HG03342 (cell line): ENCODE data around the gene CTAG1B.
"Not testable (repeated sequence)": the region's sequence is repeated elsewhere in the genome, so short reads cannot be mapped to it uniquely, and the experiment has no call there.

Source experiments
- ATAC-seq: cut with Tn5 transposase; IDR thresholded peaks from one replicate; pipeline ENCODE4 v1.9.1; 2021; ENCODE audit warnings: mild to moderate bottlenecking, moderate library complexity; ENCODE audit not compliant: unreplicated experiment

CTAG1B gene

DNA sequence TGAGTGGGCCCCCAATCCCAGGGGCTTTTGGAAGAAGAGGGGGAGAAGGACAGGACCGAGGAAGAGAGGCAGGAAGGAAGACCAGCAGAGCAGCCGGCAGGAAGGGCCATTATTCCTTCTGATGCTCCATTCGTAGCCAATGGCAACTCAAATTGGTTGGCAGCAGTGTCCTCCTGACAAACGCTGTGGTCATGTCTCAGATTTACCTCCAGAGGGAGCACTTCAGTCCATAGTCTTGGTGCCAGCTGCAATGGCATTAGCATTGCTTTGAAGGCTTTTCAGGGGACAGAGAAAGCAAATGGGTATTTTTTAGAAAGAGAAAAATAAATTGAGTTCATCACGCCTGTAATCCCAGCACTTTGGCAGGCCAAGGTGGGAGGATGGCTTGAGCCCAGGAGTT is 9.9 kb upstream of the CTAG1B start:
- ATAC-seq, result not testable (repeated sequence)

DNA sequence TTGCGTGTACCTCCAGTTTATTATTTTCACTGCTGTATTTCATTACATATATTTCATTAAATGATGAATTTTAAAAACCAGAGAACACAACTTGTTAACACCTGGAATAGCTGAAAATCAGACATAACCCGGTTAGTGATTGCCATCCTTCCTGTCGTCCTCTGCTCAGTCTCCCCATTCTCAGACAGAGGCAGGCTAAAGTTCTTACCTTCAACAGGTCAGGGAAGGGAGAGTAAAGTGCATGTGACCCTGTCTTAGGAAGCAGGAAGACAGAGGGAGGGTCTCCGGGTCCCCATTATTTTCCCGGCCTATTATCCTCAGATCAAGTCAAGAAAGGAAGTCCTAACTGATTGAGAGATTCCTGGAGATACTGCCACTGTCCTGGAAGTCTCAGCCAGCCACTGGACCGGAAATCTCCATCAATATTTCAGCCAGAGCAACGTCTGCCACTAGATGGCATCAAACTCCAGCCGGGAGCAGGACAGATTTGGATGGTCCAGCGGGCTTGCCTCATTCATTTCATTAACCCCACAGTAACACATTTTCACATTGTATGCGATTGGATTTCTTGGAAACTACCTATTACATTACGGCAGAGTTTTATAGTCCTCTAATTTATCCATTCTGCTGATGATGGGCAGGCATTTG is 1.8 kb upstream of the CTAG1B start:
- ATAC-seq, result not testable (repeated sequence)

DNA sequence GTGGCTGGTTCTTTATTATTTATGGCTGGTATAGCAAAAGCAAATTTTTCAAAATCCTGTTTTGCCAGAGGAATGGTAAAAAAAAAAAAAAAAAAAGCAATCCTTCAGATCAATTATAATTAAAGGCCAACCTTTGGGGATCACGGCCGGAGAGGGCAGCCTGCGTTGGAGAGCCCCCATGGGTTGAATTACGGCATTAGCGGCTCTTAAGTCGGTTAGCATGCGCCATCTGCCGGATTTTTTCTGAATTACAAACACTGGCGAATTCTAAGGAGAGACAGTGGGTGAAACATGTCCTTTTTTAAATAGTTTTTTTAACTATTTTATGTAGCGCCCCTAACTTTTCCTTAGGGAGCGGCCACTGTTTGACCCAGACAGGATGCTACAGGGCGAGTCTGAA is 5.5 kb downstream of the CTAG1B start:
- not testable (repeated sequence) for ATAC-seq

DNA sequence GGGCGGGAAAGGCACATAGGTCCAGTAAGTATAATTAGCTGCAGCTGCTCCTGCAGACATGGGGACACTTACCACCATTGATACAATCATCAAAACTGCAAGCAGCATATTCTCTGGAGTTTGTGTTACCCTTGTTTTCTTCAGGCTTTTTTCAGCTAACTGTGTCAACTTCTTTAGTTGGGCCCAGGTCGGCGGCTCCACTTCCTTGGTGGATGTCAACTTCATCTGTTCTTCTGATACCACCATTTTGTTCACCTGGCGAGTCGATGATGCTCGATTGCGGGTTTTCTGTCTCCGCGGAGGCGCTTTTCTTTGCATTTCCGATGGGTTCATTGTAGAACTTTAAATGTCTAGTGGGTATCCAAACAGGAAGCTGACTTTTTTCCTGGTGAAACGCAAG is 7.9 kb downstream of the CTAG1B start:
- ATAC-seq, result not testable (repeated sequence)

DNA sequence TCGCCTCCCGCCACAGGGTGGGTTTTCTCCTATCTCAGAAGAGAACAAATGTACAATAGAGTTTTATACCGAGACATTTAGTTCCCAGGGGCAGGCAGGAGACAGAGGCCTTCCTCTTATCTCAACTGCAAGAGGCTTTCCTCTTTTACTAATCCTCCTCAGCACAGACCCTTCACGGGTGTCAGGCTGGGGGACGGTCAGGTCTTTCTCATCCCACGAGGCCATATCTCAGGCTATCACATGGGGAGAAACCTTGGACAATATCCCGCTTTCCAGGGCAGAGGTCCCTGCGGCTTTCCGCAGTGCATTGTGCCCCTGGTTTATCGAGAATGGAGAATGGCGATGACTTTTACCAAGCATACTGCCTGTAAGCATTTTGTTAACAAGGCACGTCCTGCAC is 10.3 kb downstream of the CTAG1B start:
- ATAC-seq, result not testable (repeated sequence)

DNA sequence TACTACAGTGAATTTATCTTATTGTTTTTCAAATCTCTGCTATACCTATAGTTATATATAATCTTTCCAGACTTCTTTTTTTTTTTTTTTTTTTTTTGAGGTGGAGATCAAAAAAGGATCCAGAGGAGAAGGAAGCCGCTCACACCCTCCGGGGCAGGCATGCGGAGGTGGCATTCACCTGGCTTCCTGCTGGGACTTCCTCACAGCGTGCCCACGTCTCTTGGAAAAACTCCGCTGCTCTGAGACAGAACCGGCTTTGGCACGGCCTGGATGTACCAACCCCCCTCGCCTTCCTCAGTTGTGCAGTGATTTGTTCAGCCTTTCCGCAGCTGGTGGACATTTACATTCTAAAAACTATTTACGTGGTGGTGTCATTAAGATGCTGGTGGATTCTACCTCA is 11.1 kb downstream of the CTAG1B start:
- not testable (repeated sequence) for ATAC-seq

DNA sequence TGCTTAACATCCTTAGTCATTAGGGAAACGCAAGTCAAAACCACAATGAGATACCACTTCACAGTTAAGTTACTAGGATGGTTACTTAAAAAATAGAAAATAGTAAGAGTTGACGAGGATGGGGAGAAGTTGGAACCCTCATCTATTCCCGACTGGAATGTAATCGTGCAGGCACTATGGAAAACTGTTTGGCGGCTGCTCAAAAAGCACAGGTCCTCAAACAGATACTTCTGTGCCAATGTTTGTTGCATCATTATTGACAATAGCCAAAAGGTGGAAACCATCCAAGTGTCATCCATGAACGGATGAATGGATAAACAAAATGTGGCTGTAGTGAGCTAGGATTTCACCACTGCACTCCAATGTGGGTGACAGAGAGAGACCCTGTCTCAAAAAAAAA is 11.7 kb downstream of the CTAG1B start:
- no peak for ATAC-seq

DNA sequence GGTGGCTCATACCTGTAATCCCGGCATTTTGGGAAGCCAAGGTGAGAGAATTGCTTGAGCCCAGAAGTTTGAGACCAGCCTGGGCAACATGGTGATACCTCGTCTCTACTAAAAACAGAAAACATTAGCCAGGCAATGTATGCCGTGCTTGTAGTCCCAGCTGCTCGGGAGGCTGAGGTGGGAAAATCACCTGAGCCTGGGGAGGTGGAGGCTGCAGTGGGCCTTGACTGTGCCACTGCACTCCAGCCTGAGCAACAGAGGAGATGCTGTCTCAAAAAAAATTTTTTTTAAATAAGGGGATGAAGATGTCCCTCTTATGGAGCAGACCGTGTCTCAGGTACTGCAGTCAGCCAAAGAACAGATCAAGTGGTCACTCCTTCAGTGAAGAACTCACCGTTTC is 13.5 kb downstream of the CTAG1B start:
- ATAC-seq, result no peak

DNA sequence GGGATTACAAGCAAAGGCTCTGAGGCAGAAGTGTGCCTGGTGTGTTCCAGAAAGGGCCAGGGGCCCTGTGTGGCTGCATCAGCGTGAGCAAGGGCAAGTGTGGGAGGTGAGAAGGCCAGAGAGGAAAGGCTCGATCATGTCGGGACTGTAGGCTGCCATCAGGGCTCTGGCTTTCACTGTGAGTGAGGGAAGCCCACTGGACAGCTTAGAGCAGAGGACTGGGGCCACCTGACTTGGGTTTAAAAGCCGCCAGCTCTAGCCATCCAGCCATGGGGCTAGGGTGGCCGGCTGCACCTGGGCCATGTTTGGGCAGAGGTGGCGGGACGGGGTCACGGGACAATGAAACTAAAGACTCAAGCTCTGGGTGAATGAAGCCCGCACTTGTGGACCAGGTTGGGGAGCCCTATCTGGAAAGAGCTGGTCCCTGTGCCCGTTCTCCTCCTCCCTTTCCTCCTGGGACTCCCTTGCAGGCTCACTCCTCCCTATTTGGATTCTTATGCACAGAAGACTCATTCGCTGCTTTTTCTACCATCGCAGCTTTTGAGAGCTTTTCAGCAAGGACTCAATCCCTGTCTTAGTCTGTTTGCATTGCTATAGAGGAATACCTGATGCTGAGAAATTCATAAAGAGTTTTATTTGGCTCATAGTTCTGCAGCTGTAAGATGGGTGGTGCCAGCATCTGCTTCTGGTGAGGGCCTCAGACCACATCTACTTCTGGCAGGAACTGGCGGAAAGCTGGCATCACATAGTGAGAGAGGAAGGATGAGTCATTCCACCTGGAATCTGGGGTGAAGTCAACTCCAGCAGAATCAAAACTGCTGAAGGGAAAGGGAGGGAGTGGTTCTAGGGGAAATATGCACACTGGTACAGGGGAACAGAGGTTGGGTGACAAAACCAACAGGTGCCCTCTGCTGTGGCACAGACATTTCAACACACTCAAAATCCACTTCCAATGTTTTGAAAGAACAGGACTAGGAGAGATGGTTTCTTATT is 15.3 kb downstream of the CTAG1B start:
- no peak for ATAC-seq

DNA sequence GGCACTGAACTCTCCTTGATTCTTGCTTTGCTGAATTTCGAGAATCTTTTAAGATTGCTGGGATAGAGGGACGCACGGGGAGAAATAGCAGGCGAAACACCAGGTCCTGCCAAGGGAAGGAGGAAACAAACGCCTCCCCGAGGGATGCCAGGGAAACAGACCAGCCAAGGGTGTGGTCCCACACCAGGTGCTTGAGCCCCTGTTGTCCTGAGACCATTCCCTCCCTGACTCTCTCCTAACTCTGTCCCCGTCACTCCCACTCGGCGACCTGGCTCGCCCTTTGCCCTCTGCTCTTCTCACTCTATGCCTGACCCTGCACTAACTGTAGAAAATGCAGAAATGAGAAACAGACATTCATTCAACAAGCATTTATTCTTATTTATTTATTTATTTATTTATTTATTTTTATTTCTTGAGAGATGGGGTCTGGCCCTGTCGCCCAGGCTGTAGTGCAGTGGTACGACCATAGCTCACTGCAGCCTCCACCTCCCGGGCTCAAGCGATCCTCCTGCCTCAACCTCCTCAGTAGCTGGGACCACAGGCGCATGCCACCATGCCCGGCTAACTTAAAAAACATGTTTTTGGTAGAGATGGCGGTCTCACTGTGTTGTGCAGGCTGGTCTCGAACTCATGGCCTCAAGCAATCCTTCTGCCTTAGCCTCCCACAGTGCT is 16.2 kb downstream of the CTAG1B start:
- ATAC-seq, result no peak

DNA sequence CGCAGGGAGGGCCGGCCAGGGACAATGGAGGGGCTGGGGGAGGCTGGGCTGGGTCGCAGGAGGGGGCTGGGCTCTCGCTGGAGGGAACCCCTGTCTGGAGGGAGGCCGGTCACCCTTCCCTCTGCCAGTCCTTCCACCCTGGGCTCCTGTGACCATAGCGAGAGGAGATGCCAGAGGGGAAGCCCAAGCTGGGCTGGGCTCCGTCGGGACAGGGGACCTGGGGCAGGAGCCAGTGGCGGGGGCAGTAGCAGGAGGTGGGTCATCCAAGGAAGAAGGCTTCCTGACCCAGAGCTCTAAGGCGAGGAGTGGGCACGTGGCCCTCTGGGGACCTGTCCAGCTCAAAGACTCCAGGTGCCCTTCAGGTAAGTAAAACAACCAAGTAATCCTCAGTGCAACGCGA is 16.9 kb downstream of the CTAG1B start:
- no peak for ATAC-seq

DNA sequence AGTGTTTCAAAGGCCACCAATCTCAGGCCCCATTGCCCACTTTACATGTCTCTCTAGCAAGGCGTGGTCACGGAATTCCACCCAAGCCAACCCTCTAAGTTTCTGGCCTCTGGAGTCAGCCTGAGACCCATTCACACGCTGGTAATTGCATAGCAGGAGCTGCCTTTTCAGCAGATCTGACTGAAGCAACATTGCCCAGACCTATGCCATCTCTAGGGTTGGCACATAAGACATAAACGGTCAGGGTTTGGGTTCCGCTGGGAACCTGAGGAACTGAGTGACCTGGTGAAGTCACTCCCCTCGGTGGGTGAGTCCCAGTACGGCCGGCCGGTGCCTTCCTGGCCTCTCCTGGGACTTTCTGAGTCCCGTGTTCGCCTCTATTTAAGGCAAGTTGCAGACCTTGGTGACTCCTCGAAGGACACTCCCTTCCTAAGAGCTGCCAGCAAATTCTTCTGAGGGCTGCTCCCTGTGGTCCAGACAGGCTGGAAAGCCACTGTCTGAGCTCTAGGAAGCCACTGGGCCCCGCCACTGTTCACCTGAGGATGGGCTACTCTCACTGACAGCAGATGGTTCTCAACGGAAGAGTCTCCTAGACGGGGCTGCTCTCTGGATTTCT is 18.2 kb downstream of the CTAG1B start:
- no peak for ATAC-seq

DNA sequence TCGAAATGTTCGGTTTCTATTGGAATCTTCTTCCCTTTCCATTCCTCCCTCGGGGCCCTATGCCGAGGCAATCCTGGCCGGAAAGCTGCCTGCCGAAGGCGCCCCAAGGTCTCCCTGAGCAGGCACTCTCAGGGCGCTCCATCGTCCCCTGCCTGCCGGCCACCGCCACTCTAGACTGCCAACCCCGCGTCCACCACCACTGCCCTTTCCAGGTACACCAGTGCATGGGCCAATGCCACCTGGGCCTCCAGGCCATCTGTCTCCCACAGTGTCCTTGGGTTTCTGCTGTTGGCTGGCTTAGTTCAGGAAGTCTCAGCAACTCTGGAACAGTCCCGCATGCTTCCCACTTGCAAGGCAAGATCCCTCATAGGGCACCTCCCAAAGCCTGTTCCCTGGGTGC is 19.6 kb downstream of the CTAG1B start:
- no peak for ATAC-seq

DNA sequence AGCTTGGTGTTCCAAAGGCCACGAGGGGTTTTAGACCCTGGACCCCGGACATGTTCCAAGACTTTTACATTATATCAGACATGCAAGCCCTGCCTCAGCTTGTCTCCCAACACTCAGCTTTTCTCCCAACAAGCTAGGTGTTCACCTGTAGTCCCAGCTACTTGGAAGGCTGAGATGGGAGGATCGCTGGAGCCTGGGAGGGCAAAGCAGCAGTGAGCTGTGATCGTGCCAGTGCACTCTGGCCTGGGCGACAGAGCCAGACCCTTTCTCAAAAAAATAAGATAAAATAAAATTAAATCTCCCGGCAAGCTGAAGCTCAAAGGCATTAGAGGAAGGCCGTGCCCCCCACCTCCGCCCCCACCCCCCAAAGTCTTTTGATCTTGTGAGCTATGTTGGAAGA is 20.4 kb downstream of the CTAG1B start:
- ATAC-seq, result no peak

DNA sequence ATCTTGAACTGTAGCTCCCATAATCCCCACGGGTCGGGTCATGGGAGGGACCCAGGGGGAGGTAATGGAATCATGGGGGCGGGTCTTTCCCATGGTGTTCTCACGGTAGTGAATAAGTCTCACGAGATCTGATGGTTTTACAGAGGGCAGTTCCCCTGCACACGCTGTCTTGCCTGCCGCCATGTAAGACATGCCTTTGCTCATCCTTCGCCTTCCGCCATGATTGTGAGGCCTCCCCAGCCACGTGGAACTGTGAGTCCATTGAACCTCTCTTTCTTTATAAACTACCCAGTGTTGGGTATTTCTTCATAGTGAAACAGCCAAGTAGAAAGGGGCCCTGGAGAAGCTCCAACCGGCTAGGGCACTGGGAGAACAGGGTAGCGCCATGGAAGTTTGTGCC is 21.9 kb downstream of the CTAG1B start:
- ATAC-seq, result no peak

DNA sequence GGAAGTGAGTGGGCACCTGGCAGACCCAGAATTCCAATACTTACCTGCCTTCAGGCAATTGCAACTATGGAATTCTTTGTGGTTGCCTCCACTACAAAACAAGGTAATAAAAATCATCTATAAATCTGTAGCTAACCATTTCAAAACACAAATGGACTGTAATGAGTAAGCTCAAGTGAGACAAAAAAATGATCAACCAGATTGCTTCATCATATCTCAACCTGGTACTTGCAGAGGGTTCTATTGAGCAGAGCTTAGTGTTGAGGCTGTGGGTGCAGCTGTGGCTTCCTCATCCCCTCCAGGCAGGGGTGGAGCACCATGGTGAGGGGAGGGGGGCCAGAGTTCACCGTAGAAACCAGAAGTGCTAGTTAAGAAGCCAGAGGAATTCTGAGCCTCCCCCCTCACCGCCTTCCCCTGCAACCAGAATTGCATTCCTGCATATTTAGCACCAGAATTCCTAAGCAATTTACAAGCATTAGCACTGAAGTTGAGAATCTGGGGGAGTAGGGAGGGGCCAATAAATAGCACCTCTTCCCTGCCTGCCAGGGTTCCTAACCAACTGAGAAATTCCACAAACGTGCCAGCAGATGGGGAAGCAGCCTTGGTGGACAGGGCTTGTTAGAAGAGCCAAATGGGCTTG is 22.7 kb downstream of the CTAG1B start:
- ATAC-seq, result no peak

DNA sequence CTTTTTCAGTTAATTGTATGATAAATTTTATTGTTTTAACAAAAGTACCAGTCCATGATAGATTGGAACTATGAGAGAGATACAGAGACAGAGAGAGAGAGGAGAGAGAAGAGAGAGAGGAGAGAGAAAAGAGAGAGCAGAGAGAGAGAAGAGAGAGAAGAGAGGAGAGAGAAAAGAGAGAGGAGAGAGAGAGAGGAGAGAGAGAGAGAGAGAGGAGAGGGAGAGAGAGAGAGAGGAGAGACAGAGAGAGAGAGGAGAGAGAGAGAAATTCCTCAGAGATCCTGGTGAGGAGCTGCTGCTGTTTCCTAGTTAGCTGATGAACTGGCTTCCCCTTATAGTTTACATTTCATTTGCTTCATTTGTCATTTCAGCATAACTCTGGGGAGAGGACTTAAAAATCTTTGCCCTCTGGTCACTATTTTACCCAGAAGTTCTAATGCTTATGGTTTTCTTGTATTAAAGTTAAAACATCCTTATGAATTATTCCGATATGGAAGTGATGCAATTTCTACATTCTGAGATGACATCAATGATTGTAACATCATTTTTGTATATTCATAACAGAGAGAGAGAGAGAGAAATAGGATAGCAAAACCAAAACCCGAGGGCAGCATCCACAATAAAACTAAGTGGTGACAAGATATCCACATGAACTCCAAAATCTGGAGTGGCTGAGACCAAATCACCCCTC is 23.4 kb downstream of the CTAG1B start:
- ATAC-seq, result no peak

DNA sequence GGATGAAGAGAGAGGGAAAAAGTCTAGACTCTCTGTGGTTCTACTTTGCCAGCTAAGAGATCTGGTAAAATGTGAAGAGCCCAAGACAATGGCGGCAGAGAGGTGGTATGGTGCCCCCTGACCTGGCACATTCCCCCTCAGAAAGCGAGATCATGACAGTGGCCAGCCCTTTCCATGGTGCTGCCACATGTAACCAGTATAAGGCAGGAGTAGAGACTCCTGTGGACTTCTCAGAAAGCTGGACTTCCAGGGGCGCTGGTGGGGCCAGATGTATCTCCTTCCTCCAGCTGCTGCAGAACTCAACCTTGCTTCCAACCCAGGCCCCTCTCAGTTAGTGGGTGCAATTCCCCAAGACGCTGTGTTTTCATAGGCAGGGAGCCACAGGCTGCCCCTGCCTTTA is 24.6 kb downstream of the CTAG1B start:
- no peak for ATAC-seq

DNA sequence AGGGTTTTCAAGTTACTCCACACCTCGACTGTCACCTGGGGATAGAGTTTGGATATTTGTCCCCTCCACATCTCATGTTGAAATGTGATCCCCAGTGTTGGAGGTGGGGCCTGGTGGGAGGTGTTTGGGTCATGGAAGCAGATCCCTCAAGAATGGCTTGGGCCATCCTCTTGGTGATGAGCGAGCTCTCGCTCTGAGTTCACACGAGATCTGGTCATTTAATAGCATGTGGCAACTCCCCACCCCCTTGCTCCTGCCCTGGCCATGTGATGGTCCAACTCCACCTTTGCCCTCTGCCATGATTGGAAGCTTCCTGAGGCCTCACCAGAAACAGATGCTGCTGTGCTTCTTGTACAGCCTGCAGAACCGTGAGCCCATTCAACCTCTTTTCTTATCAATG is 25.9 kb downstream of the CTAG1B start:
- no peak for ATAC-seq

DNA sequence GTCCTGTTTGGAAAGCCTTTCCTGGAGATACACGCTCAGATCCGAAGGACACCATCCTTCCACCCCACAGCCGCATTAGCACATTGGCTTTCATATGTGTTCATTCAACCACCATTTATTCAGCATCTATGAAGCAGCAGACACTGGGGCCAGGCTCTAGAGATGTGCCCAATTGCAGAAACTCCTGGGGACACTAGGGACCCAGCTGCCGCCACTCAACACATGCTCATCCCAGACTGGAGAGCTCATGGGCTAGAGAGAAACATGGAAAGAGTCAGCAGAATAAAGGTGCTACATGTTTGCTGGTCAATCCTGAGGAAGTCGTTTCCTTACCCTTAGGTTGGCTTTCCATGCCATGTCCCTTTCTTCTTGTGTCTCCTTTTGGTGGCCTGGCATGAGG is 26.6 kb downstream of the CTAG1B start:
- ATAC-seq, result no peak
